ENCODE measurements around the gene TMSB10. TPM values are rescaled to one million over a fixed set of nuclear protein-coding genes. Genes with fewer than 3 reads are reported as not detected.
A peak's percentile ranks its signal among the peaks of the same experiment; 100 is the strongest.

TMSB10 gene
- total and polyA plus RNA-seq, 2 of the 13 experiments (the other 11 are each of a cell fraction or from before 2014, with no cell fraction given), result 665 to 708 TPM

DNA sequence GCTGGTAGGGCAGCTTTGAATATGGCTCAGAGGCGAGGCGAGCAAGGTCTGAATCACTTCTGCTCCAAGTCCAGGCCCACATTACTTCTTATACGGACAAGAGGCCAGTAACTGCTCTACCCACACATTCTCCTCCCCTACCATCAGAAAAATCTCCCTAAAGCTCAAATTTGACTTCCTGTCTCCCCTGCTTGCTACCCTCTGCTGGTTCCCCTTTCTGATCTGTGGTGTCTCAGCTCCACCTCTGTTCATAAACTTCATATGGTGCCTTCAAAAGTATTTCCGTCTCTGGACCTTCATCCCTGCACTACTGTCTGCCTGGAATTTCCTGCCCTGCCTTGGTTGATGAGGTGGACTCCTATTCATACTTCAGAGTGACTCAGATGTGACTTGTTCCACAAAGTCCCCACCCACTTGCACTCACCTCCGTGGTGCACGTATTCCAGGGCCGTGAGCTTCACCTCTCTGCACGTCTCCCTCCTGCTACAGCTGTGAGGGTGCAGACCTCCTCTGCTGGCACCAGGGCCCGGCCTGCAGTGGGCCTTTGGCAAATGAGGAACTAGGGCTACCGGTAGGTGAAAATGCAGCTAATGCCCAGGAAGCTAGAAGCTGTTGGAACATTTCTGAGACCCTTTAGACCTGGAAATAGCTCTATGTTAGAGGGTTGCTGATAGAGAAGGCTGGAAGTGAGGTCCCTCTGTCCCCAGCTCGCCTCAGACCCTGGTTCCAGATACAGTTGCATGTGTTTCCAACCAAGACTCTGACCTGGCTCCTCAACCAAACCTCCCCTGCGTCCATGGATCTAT, 41.0 kb downstream of the TMSB10 start (continued):
- TF ChIP-seq, protein P1, sequence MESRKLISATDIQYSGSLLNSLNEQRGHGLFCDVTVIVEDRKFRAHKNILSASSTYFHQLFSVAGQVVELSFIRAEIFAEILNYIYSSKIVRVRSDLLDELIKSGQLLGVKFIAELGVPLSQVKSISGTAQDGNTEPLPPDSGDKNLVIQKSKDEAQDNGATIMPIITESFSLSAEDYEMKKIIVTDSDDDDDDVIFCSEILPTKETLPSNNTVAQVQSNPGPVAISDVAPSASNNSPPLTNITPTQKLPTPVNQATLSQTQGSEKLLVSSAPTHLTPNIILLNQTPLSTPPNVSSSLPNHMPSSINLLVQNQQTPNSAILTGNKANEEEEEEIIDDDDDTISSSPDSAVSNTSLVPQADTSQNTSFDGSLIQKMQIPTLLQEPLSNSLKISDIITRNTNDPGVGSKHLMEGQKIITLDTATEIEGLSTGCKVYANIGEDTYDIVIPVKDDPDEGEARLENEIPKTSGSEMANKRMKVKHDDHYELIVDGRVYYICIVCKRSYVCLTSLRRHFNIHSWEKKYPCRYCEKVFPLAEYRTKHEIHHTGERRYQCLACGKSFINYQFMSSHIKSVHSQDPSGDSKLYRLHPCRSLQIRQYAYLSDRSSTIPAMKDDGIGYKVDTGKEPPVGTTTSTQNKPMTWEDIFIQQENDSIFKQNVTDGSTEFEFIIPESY (CRISPR knock-in tag; IDR thresholded peaks at IDR 0.05), result peak; percentile 57
- TF ChIP-seq, protein P2, sequence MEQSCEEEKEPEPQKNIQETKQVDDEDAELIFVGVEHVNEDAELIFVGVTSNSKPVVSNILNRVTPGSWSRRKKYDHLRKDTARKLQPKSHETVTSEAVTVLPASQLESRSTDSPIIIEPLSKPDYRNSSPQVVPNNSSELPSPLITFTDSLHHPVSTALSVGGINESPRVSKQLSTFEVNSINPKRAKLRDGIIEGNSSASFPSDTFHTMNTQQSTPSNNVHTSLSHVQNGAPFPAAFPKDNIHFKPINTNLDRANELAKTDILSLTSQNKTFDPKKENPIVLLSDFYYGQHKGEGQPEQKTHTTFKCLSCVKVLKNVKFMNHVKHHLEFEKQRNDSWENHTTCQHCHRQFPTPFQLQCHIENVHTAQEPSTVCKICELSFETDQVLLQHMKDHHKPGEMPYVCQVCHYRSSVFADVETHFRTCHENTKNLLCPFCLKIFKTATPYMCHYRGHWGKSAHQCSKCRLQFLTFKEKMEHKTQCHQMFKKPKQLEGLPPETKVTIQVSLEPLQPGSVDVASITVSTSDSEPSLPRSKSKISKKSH (CRISPR knock-in tag; IDR thresholded peaks at IDR 0.05; ENCODE audit: borderline replicate concordance), result peak; percentile 63; the same call in 1 of the 2 replicates
- TF ChIP-seq REPIN1 (CRISPR knock-in tag; IDR thresholded peaks at IDR 0.05; ENCODE audit: borderline replicate concordance, low read depth) (no peak), TEAD3 (CRISPR knock-in tag; optimal IDR thresholded peaks at IDR 0.05; ENCODE audit: borderline replicate concordance) (peak; percentile 99), ZNF354B (CRISPR knock-in tag; IDR thresholded peaks at IDR 0.05) (peak; percentile 28; the same call in 1 of the 2 replicates), RAD21 (CRISPR knock-in tag; IDR thresholded peaks at IDR 0.05) (peak; percentile 29; the same call in 1 of the 2 replicates), ZNF430 (CRISPR knock-in tag; IDR thresholded peaks at IDR 0.05) (peak; percentile 92; the same call in 1 of the 2 replicates), SRSF9 (IDR thresholded peaks at IDR 0.05; ENCODE audit: borderline replicate concordance, insufficient read depth, low read depth, low read length, poor library complexity, severe bottlenecking) (no peak), EP300 (IDR thresholded peaks at IDR 0.05; ENCODE audit: low read depth in 2 of 2, low read length in 2 of 2) (peak in 1 of 2 experiments; percentile 66; a peak in 2 of 4 replicates), EP300 (CRISPR knock-in tag; IDR thresholded peaks at IDR 0.05; ENCODE audit: borderline replicate concordance) (peak; percentile 72), ZKSCAN1 (IDR thresholded peaks at IDR 0.05; ENCODE audit: low read length) (no peak), CBX1 (IDR thresholded peaks at IDR 0.05; ENCODE audit: low read depth) (peak; percentile 73), ARNT (IDR thresholded peaks at IDR 0.05) (no peak)
- TF ChIP-seq, protein P3, sequence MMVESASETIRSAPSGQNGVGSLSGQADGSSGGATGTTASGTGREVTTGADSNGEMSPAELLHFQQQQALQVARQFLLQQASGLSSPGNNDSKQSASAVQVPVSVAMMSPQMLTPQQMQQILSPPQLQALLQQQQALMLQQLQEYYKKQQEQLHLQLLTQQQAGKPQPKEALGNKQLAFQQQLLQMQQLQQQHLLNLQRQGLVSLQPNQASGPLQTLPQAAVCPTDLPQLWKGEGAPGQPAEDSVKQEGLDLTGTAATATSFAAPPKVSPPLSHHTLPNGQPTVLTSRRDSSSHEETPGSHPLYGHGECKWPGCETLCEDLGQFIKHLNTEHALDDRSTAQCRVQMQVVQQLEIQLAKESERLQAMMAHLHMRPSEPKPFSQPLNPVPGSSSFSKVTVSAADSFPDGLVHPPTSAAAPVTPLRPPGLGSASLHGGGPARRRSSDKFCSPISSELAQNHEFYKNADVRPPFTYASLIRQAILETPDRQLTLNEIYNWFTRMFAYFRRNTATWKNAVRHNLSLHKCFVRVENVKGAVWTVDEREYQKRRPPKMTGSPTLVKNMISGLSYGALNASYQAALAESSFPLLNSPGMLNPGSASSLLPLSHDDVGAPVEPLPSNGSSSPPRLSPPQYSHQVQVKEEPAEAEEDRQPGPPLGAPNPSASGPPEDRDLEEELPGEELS (CRISPR knock-in tag; IDR thresholded peaks at IDR 0.05), result peak; percentile 72
- TF ChIP-seq, protein P4, sequence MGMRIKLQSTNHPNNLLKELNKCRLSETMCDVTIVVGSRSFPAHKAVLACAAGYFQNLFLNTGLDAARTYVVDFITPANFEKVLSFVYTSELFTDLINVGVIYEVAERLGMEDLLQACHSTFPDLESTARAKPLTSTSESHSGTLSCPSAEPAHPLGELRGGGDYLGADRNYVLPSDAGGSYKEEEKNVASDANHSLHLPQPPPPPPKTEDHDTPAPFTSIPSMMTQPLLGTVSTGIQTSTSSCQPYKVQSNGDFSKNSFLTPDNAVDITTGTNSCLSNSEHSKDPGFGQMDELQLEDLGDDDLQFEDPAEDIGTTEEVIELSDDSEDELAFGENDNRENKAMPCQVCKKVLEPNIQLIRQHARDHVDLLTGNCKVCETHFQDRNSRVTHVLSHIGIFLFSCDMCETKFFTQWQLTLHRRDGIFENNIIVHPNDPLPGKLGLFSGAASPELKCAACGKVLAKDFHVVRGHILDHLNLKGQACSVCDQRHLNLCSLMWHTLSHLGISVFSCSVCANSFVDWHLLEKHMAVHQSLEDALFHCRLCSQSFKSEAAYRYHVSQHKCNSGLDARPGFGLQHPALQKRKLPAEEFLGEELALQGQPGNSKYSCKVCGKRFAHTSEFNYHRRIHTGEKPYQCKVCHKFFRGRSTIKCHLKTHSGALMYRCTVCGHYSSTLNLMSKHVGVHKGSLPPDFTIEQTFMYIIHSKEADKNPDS (CRISPR knock-in tag; IDR thresholded peaks at IDR 0.05), result peak; percentile 94
- TF ChIP-seq, protein P5, sequence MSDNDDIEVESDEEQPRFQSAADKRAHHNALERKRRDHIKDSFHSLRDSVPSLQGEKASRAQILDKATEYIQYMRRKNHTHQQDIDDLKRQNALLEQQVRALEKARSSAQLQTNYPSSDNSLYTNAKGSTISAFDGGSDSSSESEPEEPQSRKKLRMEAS (IDR thresholded peaks at IDR 0.05), result no peak
- TF ChIP-seq, protein P6, sequence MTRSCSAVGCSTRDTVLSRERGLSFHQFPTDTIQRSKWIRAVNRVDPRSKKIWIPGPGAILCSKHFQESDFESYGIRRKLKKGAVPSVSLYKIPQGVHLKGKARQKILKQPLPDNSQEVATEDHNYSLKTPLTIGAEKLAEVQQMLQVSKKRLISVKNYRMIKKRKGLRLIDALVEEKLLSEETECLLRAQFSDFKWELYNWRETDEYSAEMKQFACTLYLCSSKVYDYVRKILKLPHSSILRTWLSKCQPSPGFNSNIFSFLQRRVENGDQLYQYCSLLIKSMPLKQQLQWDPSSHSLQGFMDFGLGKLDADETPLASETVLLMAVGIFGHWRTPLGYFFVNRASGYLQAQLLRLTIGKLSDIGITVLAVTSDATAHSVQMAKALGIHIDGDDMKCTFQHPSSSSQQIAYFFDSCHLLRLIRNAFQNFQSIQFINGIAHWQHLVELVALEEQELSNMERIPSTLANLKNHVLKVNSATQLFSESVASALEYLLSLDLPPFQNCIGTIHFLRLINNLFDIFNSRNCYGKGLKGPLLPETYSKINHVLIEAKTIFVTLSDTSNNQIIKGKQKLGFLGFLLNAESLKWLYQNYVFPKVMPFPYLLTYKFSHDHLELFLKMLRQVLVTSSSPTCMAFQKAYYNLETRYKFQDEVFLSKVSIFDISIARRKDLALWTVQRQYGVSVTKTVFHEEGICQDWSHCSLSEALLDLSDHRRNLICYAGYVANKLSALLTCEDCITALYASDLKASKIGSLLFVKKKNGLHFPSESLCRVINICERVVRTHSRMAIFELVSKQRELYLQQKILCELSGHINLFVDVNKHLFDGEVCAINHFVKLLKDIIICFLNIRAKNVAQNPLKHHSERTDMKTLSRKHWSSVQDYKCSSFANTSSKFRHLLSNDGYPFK (CRISPR knock-in tag; IDR thresholded peaks at IDR 0.05; ENCODE audit: borderline replicate concordance), result peak; percentile 63; the same call in 1 of the 2 replicates

Measured in HepG2 (cell line).